K562 (cell line): Measurements from ENCODE around the gene PDE12. TPM values are rescaled to one million over a fixed set of nuclear protein-coding genes. Genes with fewer than 3 reads are reported as not detected.

Experiments
- ATAC-seq: fragments of 200-7000 bp; cut with Tn5 transposase; 3 replicates; pipeline ENCODE4 v1.9.1; 2020; ENCODE audit warnings: moderate library complexity
- BruUV-seq: library from RNA; stranded (reverse); fragments of 400-500 nt; replicated peaks from 2 replicates; lab custom pipeline; 2021; lab: Mats Ljungman, UMichigan
- CTCF ChIA-PET: fragments of 300-600 bp; formaldehyde crosslinking; extraction: SDS; loops from one replicate; lab custom pipeline; 2021; ENCODE audit warnings: low intra/inter-chr PET ratio; lab: Yijun Ruan, JAX
- POLR2A ChIA-PET: fragments of 300-600, 350-650 bp; sonication (Branson Sonifier 250); formaldehyde crosslinking; extraction: SDS; loops from one replicate; lab custom pipeline; 2021; ENCODE audit warnings: antibody characterized with exemption, inconsistent platforms; lab: Yijun Ruan, JAX
- DNase-seq, 4 experiments: peaks; one replicate each; pipeline versions ENCODE4 v3.0.0 to v3.0.0-alpha.2; 2011 to 2018; ENCODE audit warnings: low spot score in 3 of 4, mixed read lengths in 3 of 4; ENCODE audit errors: extremely low read depth in 1 of 4
- FAIRE-seq: peaks from 2 replicates; lab custom pipeline; 2011; peaks lifted over from hg19 to GRCh38; lab: Jason Lieb, UNC
- H2AFZ ChIP-seq: 2 replicates; pipeline ENCODE4 v1.6.0; 2011; ENCODE audit warnings: low read depth, low read length, control low read depth, inconsistent platforms
- H3K27ac ChIP-seq: fragments of 200-600 bp; 3 replicates; pipeline ENCODE4 v1.8.0; 2011; ENCODE audit warnings: low read depth, mild to moderate bottlenecking, control low read depth, inconsistent platforms, low read length, moderate library complexity, mixed read lengths; ENCODE audit errors: extremely low read depth
- H3K27me3 ChIP-seq, 2 experiments: fragments of 300-600 bp in 1 of 2; 2 replicates in 1 of 2; 3 replicates in 1 of 2; pipeline versions ENCODE4 v1.6.0 to v1.8.0; 2011; ENCODE audit warnings: inconsistent platforms in 2 of 2, low read length in 2 of 2, mild to moderate bottlenecking in 1 of 2, mixed read lengths in 1 of 2, moderate library complexity in 1 of 2; ENCODE audit not compliant: control insufficient read depth in 2 of 2, insufficient read depth in 2 of 2
- H3K36me3 ChIP-seq: fragments of 300-600 bp; 3 replicates; pipeline ENCODE4 v1.8.0; 2011; ENCODE audit warnings: mild to moderate bottlenecking, low read length, inconsistent platforms; ENCODE audit not compliant: control insufficient read depth, insufficient read depth
- H3K4me1 ChIP-seq, 2 experiments: fragments of 200-600 bp in 1 of 2; replicated peaks in 1 of 2; 2 replicates in 1 of 2; 3 replicates in 1 of 2; pipeline versions ENCODE4 v1.5.1 to v1.8.0; 2011; ENCODE audit warnings: inconsistent platforms in 2 of 2, low read length in 2 of 2, mild to moderate bottlenecking in 1 of 2, mixed read lengths in 1 of 2, moderate library complexity in 1 of 2; ENCODE audit not compliant: control insufficient read depth in 2 of 2, insufficient read depth in 2 of 2
- H3K4me2 ChIP-seq: 2 replicates; pipeline ENCODE4 v1.6.1; 2011; ENCODE audit warnings: low read length, control low read depth, inconsistent platforms, mixed read lengths; ENCODE audit not compliant: insufficient read depth
- H3K4me3 ChIP-seq: fragments of 200-600 bp; sonication (generic), shearing (Covaris generic); 2 replicates; pipeline ENCODE4 v1.5.1; 2016; ENCODE audit warnings: control low read depth, inconsistent platforms
- H3K79me2 ChIP-seq: fragments of 200-600 bp; 3 replicates; pipeline ENCODE4 v1.8.0; 2011; ENCODE audit warnings: low read length, inconsistent platforms; ENCODE audit not compliant: control insufficient read depth, insufficient read depth
- H3K9ac ChIP-seq, 2 experiments: 2 replicates each; pipeline versions ENCODE4 v1.6.0 to v1.6.1; 2011; ENCODE audit warnings: low read depth in 2 of 2, low read length in 2 of 2, control low read depth in 1 of 2, inconsistent platforms in 1 of 2, mild to moderate bottlenecking in 1 of 2, mixed read lengths in 1 of 2; ENCODE audit not compliant: insufficient read depth in 1 of 2
- H3K9me1 ChIP-seq: one replicate; pipeline ENCODE4 v1.6.0; 2011; ENCODE audit warnings: inconsistent platforms, mild to moderate bottlenecking, low read length, moderate library complexity; ENCODE audit not compliant: control insufficient read depth, insufficient read depth
- H3K9me3 ChIP-seq: replicated peaks from 2 replicates; pipeline ENCODE4 v1.5.1; 2011; ENCODE audit warnings: low read depth, low read length, inconsistent platforms; ENCODE audit not compliant: control insufficient read depth, insufficient read depth
- H4K20me1 ChIP-seq: replicated peaks from 2 replicates; pipeline ENCODE4 v1.6.1; 2011; ENCODE audit warnings: low read length, inconsistent platforms, mixed read lengths; ENCODE audit not compliant: control insufficient read depth, insufficient read depth
- DPF2 ChIP-seq: fragments of 450-650 bp; IDR thresholded peaks from 2 replicates; pipeline ENCODE4 v1.6.1; 2016
- GTF2F1 ChIP-seq: IDR thresholded peaks from 2 replicates; pipeline ENCODE4 v1.6.1; 2011; ENCODE audit warnings: low read depth, low read length, improper control_type of control experiment
- HDGF ChIP-seq: fragments of 450-650 bp; IDR thresholded peaks from 2 replicates; pipeline ENCODE4 v1.6.1; 2016
- HNRNPH1 ChIP-seq: fragments of 200-400 bp; formaldehyde crosslinking; optimal IDR thresholded peaks from 2 replicates; pipeline ENCODE3; 2017; ENCODE audit warnings: low read depth, mild to moderate bottlenecking, low read length, moderate library complexity
- MYBL2 ChIP-seq, 2 experiments: fragments of 450-650 bp in 1 of 2; sonication (generic) in 1 of 2; formaldehyde crosslinking in 1 of 2; IDR thresholded peaks; 2 replicates each; pipeline versions ENCODE4 v1.6.1 to v1.8.1; 2017 to 2022; ENCODE audit warnings: borderline replicate concordance in 1 of 2, inconsistent platforms in 1 of 2, low read depth in 1 of 2, mild to moderate bottlenecking in 1 of 2, missing genetic modification reagents in 1 of 2, moderate library complexity in 1 of 2
- POLR2AphosphoS2 ChIP-seq: IDR thresholded peaks from 2 replicates; pipeline ENCODE4 v1.6.1; 2012; ENCODE audit warnings: low read length, improper control_type of control experiment
- PRPF4 ChIP-seq: fragments of 200-400 bp; formaldehyde crosslinking; IDR thresholded peaks from one replicate; pipeline ENCODE4 v1.6.1; 2017; ENCODE audit warnings: low read length, low read depth, mild to moderate bottlenecking; ENCODE audit not compliant: insufficient read depth, poor library complexity, severe bottlenecking
- RBM14 ChIP-seq: fragments of 200-400 bp; formaldehyde crosslinking; IDR thresholded peaks from 2 replicates; pipeline ENCODE4 v1.6.1; 2018; ENCODE audit warnings: low read depth, mild to moderate bottlenecking, low read length, moderate library complexity, borderline replicate concordance; ENCODE audit not compliant: insufficient read depth
- SRSF1 ChIP-seq: fragments of 200-400 bp; formaldehyde crosslinking; IDR thresholded peaks from 2 replicates; pipeline ENCODE4 v1.6.1; 2017; ENCODE audit warnings: mild to moderate bottlenecking, low read depth, low read length, moderate library complexity
- STAT5B ChIP-seq: fragments of 250-450 bp; sonication (Bioruptor Pico); IDR thresholded peaks from 2 replicates; pipeline ENCODE4 v1.8.0; 2021; ENCODE audit warnings: mild to moderate bottlenecking, inconsistent platforms
- U2AF2 ChIP-seq: fragments of 200-400 bp; formaldehyde crosslinking; optimal IDR thresholded peaks from 2 replicates; pipeline ENCODE3; 2017; ENCODE audit warnings: low read depth, mild to moderate bottlenecking, low read length
- ZBTB8A ChIP-seq: fragments of 450-650 bp; IDR thresholded peaks from 2 replicates; pipeline ENCODE4 v1.6.1; 2018; ENCODE audit warnings: mild to moderate bottlenecking, moderate library complexity; ENCODE audit not compliant: partially characterized antibody
- ZFP1 ChIP-seq: fragments of 450-650 bp; formaldehyde crosslinking; IDR thresholded peaks from 2 replicates; pipeline ENCODE4 v1.4.0; 2020; ENCODE audit warnings: mild to moderate bottlenecking, mixed read lengths
- ZNF224 ChIP-seq: sonication (generic); formaldehyde crosslinking; IDR thresholded peaks from 2 replicates; pipeline ENCODE4 v1.8.0; 2022; ENCODE audit warnings: mild to moderate bottlenecking, missing genetic modification reagents
- ZNF316 ChIP-seq: fragments of 450-650 bp; IDR thresholded peaks from 2 replicates; pipeline ENCODE4 v1.6.1; 2016
- ZNF408 ChIP-seq: fragments of 250-450 bp; sonication (Bioruptor Pico); IDR thresholded peaks from 2 replicates; pipeline ENCODE4 v1.4.0; 2020; ENCODE audit warnings: low read depth, mild to moderate bottlenecking, moderate library complexity
- ZNF507 ChIP-seq: conservative IDR thresholded peaks from 2 replicates; pipeline ENCODE4 v1.6.1; 2017; ENCODE audit warnings: missing genetic modification characterization, missing compliant biosample characterization
- ZNF699 ChIP-seq: fragments of 250-450 bp; sonication (Bioruptor Pico); IDR thresholded peaks from 2 replicates; pipeline ENCODE4 v1.8.0; 2021; ENCODE audit warnings: mild to moderate bottlenecking, moderate library complexity; ENCODE audit not compliant: insufficient replicate concordance
- ZNF830 ChIP-seq: fragments of 250-450 bp; sonication (Bioruptor Pico); IDR thresholded peaks from 2 replicates; pipeline ENCODE4 v1.5.0; 2021; ENCODE audit warnings: mild to moderate bottlenecking
- ZZZ3 ChIP-seq: fragments of 450-650 bp; IDR thresholded peaks from 2 replicates; pipeline ENCODE4 v1.6.1; 2016; ENCODE audit warnings: antibody characterized with exemption, mild to moderate bottlenecking, moderate library complexity
- WGBS: fragments of 100-300 bp; shearing (Covaris generic); methylation state at CpG from one replicate; pipeline ENCODE4 v1.1.6; 2016; ENCODE audit warnings: low coverage, mixed read lengths; ENCODE audit not compliant: insufficient coverage; ENCODE audit errors: missing lambda C conversion rate; 5-methylcytosine and 5-hydroxymethylcytosine counted together
- in situ Hi-C: fragments of 300-500 bp; cut with MboI; formaldehyde crosslinking; loops from 4 replicates; pipeline ENCODE4 v1.15.0; 2018; ENCODE audit warnings: inconsistent platforms, mixed read lengths
- intact Hi-C: fragments of 100-400 bp; cut with micrococcal nuclease; formaldehyde crosslinking; loops from 2 replicates; pipeline ENCODE4 v1.14.2; 2022
- polyA plus RNA-seq, 8 experiments: library from polyadenylated mRNA; depleted of rRNA in 4 of 8; stranded (reverse) in 5 of 8; unstranded in 3 of 8; fragments of >200 nt; fragmentation: Nextera tagmentation in 2 of 8; fragmentation: Illumina TruSeq in 1 of 8; extraction: Ambion mirVana in 2 of 8; extraction: Trizol in 1 of 8; gene quantifications; 2 replicates each; pipeline versions ENCODE4 v1.2.1 to v1.2.3, GENCODE V29; 2011 to 2014; ENCODE audit warnings: inconsistent platforms in 1 of 8, missing spikeins in 1 of 8
- total RNA-seq, 7 experiments: library from RNA; depleted of rRNA in 6 of 7; stranded (reverse); fragments of >200 nt in 6 of 7; fragmentation: Illumina TruSeq in 2 of 7; extraction: Trizol in 2 of 7; gene quantifications; 2 replicates each; pipeline versions ENCODE4 v1.2.1 to v1.2.3, GENCODE V29; 2011 to 2021; ENCODE audit warnings: low replicate concordance in 1 of 7
- TF ChIP-seq, protein P1 (sequence below), 2 experiments: fragments of 450-650 bp in 1 of 2; sonication (generic) in 1 of 2; formaldehyde crosslinking; conservative IDR thresholded peaks; 2 replicates each; pipeline versions ENCODE4 v1.4.0 to v1.8.1; 2020 to 2022; ENCODE audit warnings: mild to moderate bottlenecking in 1 of 2, missing genetic modification reagents in 1 of 2
- TF ChIP-seq, protein P2 (sequence below): fragments of 250-450 bp; sonication (Bioruptor Pico); IDR thresholded peaks from 2 replicates; pipeline ENCODE4 v1.4.0; 2020

The PDE12 gene
- total and polyA plus RNA-seq, 9 of the 15 experiments (the other 6 are each of a cell fraction or from before 2014, with no cell fraction given): 2.1 to 20.5 (median 10.0) TPM

DNA sequence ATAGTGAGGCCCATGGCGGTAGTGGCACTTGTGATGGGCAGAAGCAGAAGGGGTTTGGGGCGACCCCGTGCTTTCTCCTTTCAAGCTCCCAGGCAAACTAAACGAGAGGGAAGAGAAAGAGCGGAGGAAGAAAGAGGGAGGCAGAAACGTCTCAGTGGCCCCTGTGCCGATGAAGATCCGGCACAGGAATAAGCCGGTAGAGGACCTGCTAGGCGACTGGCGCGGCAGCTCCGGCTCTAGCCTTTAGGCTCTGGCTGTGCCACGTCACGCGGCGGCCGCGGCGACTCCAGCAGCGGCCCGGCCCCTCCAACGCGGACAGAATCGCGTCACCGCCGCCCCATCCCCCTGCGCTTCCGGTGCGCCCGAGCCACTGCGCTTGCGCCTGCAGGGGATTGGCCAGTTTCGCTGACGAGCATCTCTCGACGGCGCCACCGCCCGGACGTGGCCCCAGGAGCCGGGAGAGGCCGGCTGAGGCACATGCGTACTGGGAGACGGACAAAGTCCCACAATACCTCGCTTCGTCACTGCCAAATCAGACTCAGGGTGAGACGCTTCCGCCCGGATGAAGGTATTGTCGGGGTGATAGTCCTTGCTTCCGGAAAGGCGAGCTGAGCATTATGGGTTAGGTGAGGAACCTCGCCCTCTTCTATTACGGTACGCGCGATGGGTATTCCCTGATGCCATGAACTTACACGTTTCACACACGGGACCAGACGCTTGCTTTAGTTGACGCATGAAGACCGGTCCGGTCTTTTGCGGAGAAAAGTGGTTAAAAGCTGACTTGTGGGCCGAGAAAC is 41.3 kb downstream of the PDE12 start, which contains the start of gene ARF4:
Gene ARF4, minus strand, starts transcription at position 218 of the 797 bp plus-strand sequence. Its CDS starts 204 bp downstream, at position 14.
- POLR2A ChIA-PET: interaction anchor here (0.6 to 2.1 kb wide), 22 partner anchors 8 to 223 kb away, joined by 3 to 7 read pairs (median 3); partner anchors contain the start of genes PDE12 and SLMAP
- H3K36me3 ChIP-seq: peaks cover 27% of the 10 kb centered on the region; the same call in 2 of the 3 replicates
- peak within 1 kb of the TSS; percentile 92 for H3K4me2 ChIP-seq
- peaks cover 12% of the 10 kb centered on the region for H4K20me1 ChIP-seq
- in situ Hi-C loops (no loop called here), intact Hi-C loops (loop anchor here (2.0 to 5.0 kb wide), 3 partner anchors 41 to 157 kb away; partner anchors contain the start of genes DENND6A and PDE12)
- BruUV-seq: no TSS peak
- no peaks in the 10 kb centered on the region for H3K9me1 ChIP-seq
- ATAC-seq (peak; percentile 90), FAIRE-seq (peak; percentile 97), DNase-seq (peak; percentile 93 to 98 (median 94))
- WGBS: under 1% methylated on average over 61 of the region's 67 CpGs
- peak within 1 kb of the TSS; percentile 97 for H3K27ac ChIP-seq
- CTCF ChIA-PET: no interaction called here
- H3K4me3 ChIP-seq: peak within 1 kb of the TSS; percentile 85
- H3K4me1 ChIP-seq: peaks cover 15 to 16% of the 10 kb centered on the region in 2 experiments; a peak in 4 of 5 replicates
- H2AFZ ChIP-seq: peak within 1 kb of the TSS; percentile 78
- H3K79me2 ChIP-seq: peaks cover 61% of the 10 kb centered on the region
- H3K27me3 ChIP-seq: no peaks in the 10 kb centered on the region
- H3K9ac ChIP-seq: peak within 1 kb of the TSS; percentile 98 to 99
- no peaks in the 10 kb centered on the region for H3K9me3 ChIP-seq
- TF ChIP-seq ZNF316 (peak; percentile 62), POLR2AphosphoS2 (peak; percentile 68; the same call in 1 of the 2 replicates), DPF2 (peak; percentile 18; the same call in 1 of the 2 replicates), ZZZ3 (no peak), HNRNPH1 (no peak), HDGF (no peak), ZNF507 (tag) (no peak), ZNF224 (no peak), ZNF699 (CRISPR knock-in tag) (no peak), GTF2F1 (peak; percentile 33; the same call in 1 of the 2 replicates), U2AF2 (no peak), ZNF408 (no peak), ZNF830 (CRISPR knock-in tag) (no peak), SRSF1 (no peak), PRPF4 (no peak), RBM14 (no peak), MYBL2 (IDR thresholded peaks at IDR 0.05; ENCODE audit: low read depth) (no peak), MYBL2 (CRISPR knock-in tag; IDR thresholded peaks at IDR 0.05; ENCODE audit: borderline replicate concordance) (no peak), ZFP1 (CRISPR knock-in tag) (no peak), ZBTB8A (no peak), STAT5B (no peak)
- TF ChIP-seq, protein P1, sequence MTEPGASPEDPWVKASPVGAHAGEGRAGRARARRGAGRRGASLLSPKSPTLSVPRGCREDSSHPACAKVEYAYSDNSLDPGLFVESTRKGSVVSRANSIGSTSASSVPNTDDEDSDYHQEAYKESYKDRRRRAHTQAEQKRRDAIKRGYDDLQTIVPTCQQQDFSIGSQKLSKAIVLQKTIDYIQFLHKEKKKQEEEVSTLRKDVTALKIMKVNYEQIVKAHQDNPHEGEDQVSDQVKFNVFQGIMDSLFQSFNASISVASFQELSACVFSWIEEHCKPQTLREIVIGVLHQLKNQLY (CRISPR knock-in tag; conservative IDR thresholded peaks at IDR 0.05): no peak
- TF ChIP-seq, protein P2, sequence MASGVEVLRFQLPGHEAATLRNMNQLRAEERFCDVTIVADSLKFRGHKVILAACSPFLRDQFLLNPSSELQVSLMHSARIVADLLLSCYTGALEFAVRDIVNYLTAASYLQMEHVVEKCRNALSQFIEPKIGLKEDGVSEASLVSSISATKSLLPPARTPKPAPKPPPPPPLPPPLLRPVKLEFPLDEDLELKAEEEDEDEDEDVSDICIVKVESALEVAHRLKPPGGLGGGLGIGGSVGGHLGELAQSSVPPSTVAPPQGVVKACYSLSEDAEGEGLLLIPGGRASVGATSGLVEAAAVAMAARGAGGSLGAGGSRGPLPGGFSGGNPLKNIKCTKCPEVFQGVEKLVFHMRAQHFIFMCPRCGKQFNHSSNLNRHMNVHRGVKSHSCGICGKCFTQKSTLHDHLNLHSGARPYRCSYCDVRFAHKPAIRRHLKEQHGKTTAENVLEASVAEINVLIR (CRISPR knock-in tag): peak; percentile 92
